Choroid plexus epithelial cell (primary cell): ENCODE results near the gene RIMBP2.

Source experiments
- DNase-seq: peaks from one replicate; pipeline ENCODE4 v3.0.0-alpha.2; 2010; ENCODE audit warnings: low read depth
- H3K4me3 ChIP-seq: 2 replicates; pipeline ENCODE4 v1.5.1; 2011; ENCODE audit warnings: low read depth, mild to moderate bottlenecking, control low read depth, low read length, moderate library complexity
- CTCF ChIP-seq: conservative IDR thresholded peaks from 2 replicates; pipeline ENCODE4 v1.5.1; 2011; ENCODE audit warnings: low read depth, mild to moderate bottlenecking, control low read depth, inconsistent platforms, low read length, moderate library complexity

The RIMBP2 gene

GRCh38 chr12:130473266-130473665, 242.8 kb downstream of the RIMBP2 start:
- H3K4me3 ChIP-seq = no peak overlapping the region
- DNase-seq = no peak
- TF ChIP-seq CTCF = no peak

GRCh38 chr12:130470969-130471368, 245.1 kb downstream of the RIMBP2 start:
- TF ChIP-seq CTCF = no peak
- H3K4me3 ChIP-seq = no peak overlapping the region

GRCh38 chr12:130469552-130469951, 246.5 kb downstream of the RIMBP2 start:
- DNase-seq = no peak
- no peak overlapping the region for H3K4me3 ChIP-seq
- TF ChIP-seq CTCF = no peak

More at GRCh38 chr12:130470969-130471368, 245.1 kb downstream of the RIMBP2 start:
- DNase-seq = no peak

- no peak for DNase-seq
- no peak for TF ChIP-seq CTCF
Measured at GRCh38 chr12:130468700-130469245, 247.3 kb downstream of the RIMBP2 start.

GRCh38 chr12:130468186-130468585, 247.9 kb downstream of the RIMBP2 start:
- DNase-seq = no peak
- H3K4me3 ChIP-seq = no peak overlapping the region
- TF ChIP-seq CTCF = no peak

More at GRCh38 chr12:130468700-130469245, 247.3 kb downstream of the RIMBP2 start:
- no peak overlapping the region for H3K4me3 ChIP-seq

GRCh38 chr12:130465626-130466025, 250.5 kb downstream of the RIMBP2 start:
- H3K4me3 ChIP-seq = no peak overlapping the region
- no peak for DNase-seq
- no peak for TF ChIP-seq CTCF

- DNase-seq = no peak
- no peak for TF ChIP-seq CTCF
- no peak overlapping the region for H3K4me3 ChIP-seq
Measured at GRCh38 chr12:130465046-130465445, 251.1 kb downstream of the RIMBP2 start.
